H1 (cell line): ENCODE data around the gene UPF2. TPM values are rescaled to one million over a fixed set of nuclear protein-coding genes. Genes with fewer than 3 reads are reported as not detected.

Experiments
- BRCA1 ChIP-seq: IDR thresholded peaks from 2 replicates; pipeline ENCODE4 v1.6.1; 2012; ENCODE audit warnings: low read depth, low read length, improper control_type of control experiment
- KDM1A ChIP-seq: fragments of 200-600, 300-600 bp; sonication (generic); IDR thresholded peaks from 2 replicates; pipeline ENCODE4 v1.7.1; 2016; ENCODE audit warnings: mild to moderate bottlenecking, low read length, borderline replicate concordance
- NANOG ChIP-seq: IDR thresholded peaks from 2 replicates; pipeline ENCODE4 v1.6.1; 2011; ENCODE audit warnings: low read length, low read depth, mild to moderate bottlenecking, inconsistent platforms; ENCODE audit not compliant: insufficient read depth, poor library complexity, severe bottlenecking
- polyA plus RNA-seq, 7 experiments: library from polyadenylated mRNA; depleted of rRNA in 3 of 7; stranded (reverse) in 5 of 7; unstranded in 2 of 7; fragments of >200 nt in 5 of 7; fragments of 200-250 nt in 2 of 7; gene quantifications; 1 replicate in 5 of 7; 2 replicates in 1 of 7; 4 replicates in 1 of 7; pipeline versions ENCODE4 v1.2.1 to v1.2.3, GENCODE V29; 2011 to 2013; ENCODE audit warnings: missing spikeins in 2 of 7, mixed read lengths in 2 of 7
- total RNA-seq: library from RNA; stranded (reverse); fragmentation: NEBNext Ultra II Directional; extraction: Animal tissue kit (Norgen Biotek cat#: 25700); gene quantifications from 2 replicates; pipeline ENCODE4 v1.2.1, GENCODE V29; 2021

The UPF2 gene
- total and polyA plus RNA-seq, 2 of the 8 experiments (the other 6 are each of a cell fraction or from before 2014, with no cell fraction given) = 6.2 to 32.8 TPM

GRCh38 chr10:11885437-11886137 lies 157.0 kb downstream of the UPF2 start (continued):
- no peak for TF ChIP-seq BRCA1
- TF ChIP-seq NANOG = no peak
- TF ChIP-seq KDM1A = no peak
